ENCODE results near the gene CREG1.
A peak's percentile ranks its signal among the peaks of the same experiment; 100 is the strongest.
"Not testable (repeated sequence)": the region's sequence is repeated elsewhere in the genome, so short reads cannot be mapped to it uniquely, and the experiment has no call there.

The CREG1 gene

GRCh38 chr1:167564612-167565270 lies 11.2 kb upstream of the CREG1 start:
- no peak overlapping the region for H3K4me3 ChIP-seq (ENCODE audit: low read depth, low read length)

GRCh38 chr1:167563579-167564246 lies 10.2 kb upstream of the CREG1 start:
- H3K4me3 ChIP-seq (ENCODE audit: low read depth, low read length), result no peak overlapping the region

- H3K4me3 ChIP-seq (ENCODE audit: low read depth, low read length), result no peak overlapping the region
Measured at GRCh38 chr1:167562702-167563101, 9.1 kb upstream of the CREG1 start.

GRCh38 chr1:167561753-167562152 lies 8.2 kb upstream of the CREG1 start:
- H3K4me3 ChIP-seq (ENCODE audit: low read depth, low read length), result no peak overlapping the region

- no peak overlapping the region for H3K4me3 ChIP-seq (ENCODE audit: low read depth, low read length)
Measured at GRCh38 chr1:167555971-167556714, 2.6 kb upstream of the CREG1 start.

- H3K4me3 ChIP-seq (ENCODE audit: low read depth, low read length), result not testable (repeated sequence)
Measured at GRCh38 chr1:167555072-167555471, 1.5 kb upstream of the CREG1 start.

GRCh38 chr1:167554028-167554779 lies 642 bp upstream of the CREG1 start:
- peak overlapping the region; percentile 63 for H3K4me3 ChIP-seq (ENCODE audit: low read depth, low read length)

- no peak overlapping the region for H3K4me3 ChIP-seq (ENCODE audit: low read depth, low read length)
Measured at GRCh38 chr1:167551362-167551761, 2.2 kb downstream of the CREG1 start.

GRCh38 chr1:167548059-167548932 lies 5.3 kb downstream of the CREG1 start:
- H3K4me3 ChIP-seq (ENCODE audit: low read depth, low read length), result no peak overlapping the region

- no peak overlapping the region for H3K4me3 ChIP-seq (ENCODE audit: low read depth, low read length)
Measured at GRCh38 chr1:167546935-167547334, 6.6 kb downstream of the CREG1 start.

- H3K4me3 ChIP-seq (ENCODE audit: low read depth, low read length), result no peak overlapping the region
Measured at GRCh38 chr1:167545349-167545748, 8.2 kb downstream of the CREG1 start.

- H3K4me3 ChIP-seq (ENCODE audit: low read depth, low read length), result no peak overlapping the region
Measured at GRCh38 chr1:167544447-167545093, 9.0 kb downstream of the CREG1 start.

- H3K4me3 ChIP-seq (ENCODE audit: low read depth, low read length), result no peak overlapping the region
Measured at GRCh38 chr1:167543199-167543990, 10.2 kb downstream of the CREG1 start.

- no peak overlapping the region for H3K4me3 ChIP-seq (ENCODE audit: low read depth, low read length)
Measured at GRCh38 chr1:167542109-167543032, 11.2 kb downstream of the CREG1 start.

GRCh38 chr1:167541610-167542009 lies 12.0 kb downstream of the CREG1 start:
- no peak overlapping the region for H3K4me3 ChIP-seq (ENCODE audit: low read depth, low read length)

- H3K4me3 ChIP-seq (ENCODE audit: low read depth, low read length), result no peak overlapping the region
Measured at GRCh38 chr1:167541003-167541402, 12.6 kb downstream of the CREG1 start.

GRCh38 chr1:167538657-167539056 lies 14.9 kb downstream of the CREG1 start:
- H3K4me3 ChIP-seq (ENCODE audit: low read depth, low read length), result no peak overlapping the region

GRCh38 chr1:167533851-167534300 lies 19.7 kb downstream of the CREG1 start:
- H3K4me3 ChIP-seq (ENCODE audit: low read depth, low read length), result no peak overlapping the region
